Vagina (tissue), 2 donors: Measurements from ENCODE around the gene SAMHD1. TPM values are rescaled to one million over a fixed set of nuclear protein-coding genes. Genes with fewer than 3 reads are reported as not detected.

Source experiments
- DNase-seq, 2 donors: peaks; one replicate each; pipeline ENCODE4 v3.0.0-alpha.2; 2017; ENCODE audit errors: extremely low spot score in 2 of 2
- H3K27ac ChIP-seq: fragments of 200-600 bp; sonication (generic); one replicate; pipeline ENCODE4 v1.5.1; 2019
- H3K27me3 ChIP-seq: fragments of 200-600 bp; sonication (generic); one replicate; pipeline ENCODE4 v1.5.1; 2019
- H3K36me3 ChIP-seq, 2 donors: fragments of 200-600 bp; sonication (generic); one replicate each; pipeline ENCODE4 v1.5.1; 2017 to 2019
- H3K4me1 ChIP-seq: fragments of 200-600 bp; sonication (generic); one replicate; pipeline ENCODE4 v1.5.1; 2019
- H3K4me3 ChIP-seq, 2 donors: fragments of 200-600 bp; sonication (generic); 1 replicate in 1 of 2; 2 replicates in 1 of 2; pipeline ENCODE4 v1.5.1; 2016 to 2019
- H3K9me3 ChIP-seq: fragments of 200-600 bp; sonication (generic); one replicate; pipeline ENCODE4 v1.5.1; 2019
- POLR2A ChIP-seq, 2 donors: fragments of 450-650 bp; IDR thresholded peaks; one replicate each; pipeline ENCODE4 v1.6.1; 2017; ENCODE audit warnings: antibody characterized with exemption in 2 of 2, mild to moderate bottlenecking in 2 of 2, moderate library complexity in 2 of 2
- POLR2AphosphoS5 ChIP-seq, 2 donors: sonication (generic); formaldehyde crosslinking; IDR thresholded peaks; one replicate each; pipeline ENCODE4 v1.9.0; 2017; ENCODE audit warnings: antibody characterized with exemption in 2 of 2, mild to moderate bottlenecking in 2 of 2, low read depth in 1 of 2; ENCODE audit not compliant: insufficient read depth in 1 of 2
- intact Hi-C: fragments of 100-400 bp; cut with DNase I; formaldehyde crosslinking; loops from one replicate; pipeline ENCODE4 v1.15.1; 2023
- total RNA-seq: library from RNA; depleted of rRNA; stranded (reverse); fragments of >200 nt; gene quantifications from one replicate; pipeline ENCODE4 v1.2.3, GENCODE V29; 2016
- TF ChIP-seq, protein P1 (sequence below), 3 experiments: fragments of 450-650 bp in 2 of 3; fragments of 200-600 bp in 1 of 3; sonication (generic) in 1 of 3; IDR thresholded peaks; one replicate each; pipeline ENCODE4 v1.5.1; 2017 to 2019; ENCODE audit warnings: antibody characterized with exemption in 3 of 3, mild to moderate bottlenecking in 2 of 3, moderate library complexity in 2 of 3

Gene SAMHD1
- total RNA-seq, 1 donor from 2014 or later: 142 TPM

DNA sequence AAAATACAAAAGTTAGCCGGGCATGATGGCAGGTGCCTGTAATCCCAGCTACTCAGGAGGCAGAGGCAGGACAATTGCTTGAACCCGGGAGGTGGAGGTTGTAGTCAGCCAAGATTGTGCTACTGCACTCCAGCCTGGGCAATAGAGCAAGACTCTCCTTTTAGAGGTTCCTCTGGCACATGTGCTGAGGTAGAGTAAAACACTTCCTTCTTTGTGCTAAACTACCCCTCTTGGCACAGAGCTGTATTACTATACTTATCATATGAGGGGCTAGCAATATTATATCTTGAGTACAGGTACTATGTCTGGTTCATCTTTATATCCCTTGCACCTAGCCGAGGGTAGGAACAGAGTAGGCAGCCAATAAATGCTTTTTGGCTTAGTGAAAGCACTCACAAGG lies 40.2 kb upstream of the SAMHD1 start:
- no peak for DNase-seq
- no peaks in the 10 kb centered on the region for H3K27me3 ChIP-seq
- intact Hi-C loops: no loop called here
- TF ChIP-seq, protein P1, sequence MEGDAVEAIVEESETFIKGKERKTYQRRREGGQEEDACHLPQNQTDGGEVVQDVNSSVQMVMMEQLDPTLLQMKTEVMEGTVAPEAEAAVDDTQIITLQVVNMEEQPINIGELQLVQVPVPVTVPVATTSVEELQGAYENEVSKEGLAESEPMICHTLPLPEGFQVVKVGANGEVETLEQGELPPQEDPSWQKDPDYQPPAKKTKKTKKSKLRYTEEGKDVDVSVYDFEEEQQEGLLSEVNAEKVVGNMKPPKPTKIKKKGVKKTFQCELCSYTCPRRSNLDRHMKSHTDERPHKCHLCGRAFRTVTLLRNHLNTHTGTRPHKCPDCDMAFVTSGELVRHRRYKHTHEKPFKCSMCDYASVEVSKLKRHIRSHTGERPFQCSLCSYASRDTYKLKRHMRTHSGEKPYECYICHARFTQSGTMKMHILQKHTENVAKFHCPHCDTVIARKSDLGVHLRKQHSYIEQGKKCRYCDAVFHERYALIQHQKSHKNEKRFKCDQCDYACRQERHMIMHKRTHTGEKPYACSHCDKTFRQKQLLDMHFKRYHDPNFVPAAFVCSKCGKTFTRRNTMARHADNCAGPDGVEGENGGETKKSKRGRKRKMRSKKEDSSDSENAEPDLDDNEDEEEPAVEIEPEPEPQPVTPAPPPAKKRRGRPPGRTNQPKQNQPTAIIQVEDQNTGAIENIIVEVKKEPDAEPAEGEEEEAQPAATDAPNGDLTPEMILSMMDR (IDR thresholded peaks at IDR 0.05): no peak
- no peak for TF ChIP-seq POLR2AphosphoS5 (IDR thresholded peaks at IDR 0.05; ENCODE audit: insufficient read depth in 1 of 2, low read depth in 1 of 2)
- no peak for TF ChIP-seq POLR2A (IDR thresholded peaks at IDR 0.05)
- no peaks in the 10 kb centered on the region for H3K36me3 ChIP-seq
- H3K27ac ChIP-seq: no peak overlapping the region
- no peaks in the 10 kb centered on the region for H3K4me1 ChIP-seq
- no peak overlapping the region for H3K4me3 ChIP-seq
- H3K9me3 ChIP-seq: no peaks in the 10 kb centered on the region

GRCh38 chr20:36989797-36990196 lies 38.3 kb upstream of the SAMHD1 start:
- H3K27me3 ChIP-seq: no peaks in the 10 kb centered on the region
- TF ChIP-seq, protein P1 (IDR thresholded peaks at IDR 0.05): no peak
- no peak for TF ChIP-seq POLR2A (IDR thresholded peaks at IDR 0.05)
- TF ChIP-seq POLR2AphosphoS5 (IDR thresholded peaks at IDR 0.05; ENCODE audit: insufficient read depth in 1 of 2, low read depth in 1 of 2): no peak

DNA sequence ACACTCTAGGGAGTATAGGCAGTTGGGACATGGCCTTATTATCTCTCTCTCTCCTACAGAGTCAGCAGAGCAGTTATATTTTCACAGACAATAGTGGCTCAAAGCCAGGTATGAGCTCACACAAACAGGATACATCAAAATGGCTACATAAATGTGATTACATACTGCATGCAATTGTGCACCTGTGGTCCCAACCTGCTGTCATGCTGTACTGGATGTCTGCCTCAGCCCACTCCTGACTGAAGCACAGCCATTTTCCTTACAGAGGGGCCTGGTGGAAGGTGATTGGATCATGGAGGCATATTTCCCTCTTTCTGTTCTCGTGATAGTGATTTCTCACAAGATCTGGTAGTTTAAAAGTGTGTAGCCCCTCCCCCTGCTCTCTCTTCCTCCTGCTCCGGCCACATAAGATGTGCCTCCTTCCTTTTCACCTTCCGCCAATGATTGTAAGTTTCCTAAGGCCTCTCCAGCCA lies 37.0 kb upstream of the SAMHD1 start:
- no peak for DNase-seq
- H3K9me3 ChIP-seq: no peaks in the 10 kb centered on the region
- H3K27ac ChIP-seq: no peak overlapping the region
- H3K27me3 ChIP-seq: no peaks in the 10 kb centered on the region
- TF ChIP-seq, protein P1 (IDR thresholded peaks at IDR 0.05): no peak
- no peak overlapping the region for H3K4me3 ChIP-seq
- H3K36me3 ChIP-seq: no peaks in the 10 kb centered on the region
- no peaks in the 10 kb centered on the region for H3K4me1 ChIP-seq
- intact Hi-C loops: no loop called here

More at GRCh38 chr20:36989797-36990196, 38.3 kb upstream of the SAMHD1 start:
- Histone ChIP-seq H3K4me1 (no peaks in the 10 kb centered on the region), H3K27ac (no peak overlapping the region), H3K36me3 (no peaks in the 10 kb centered on the region), H3K9me3 (no peaks in the 10 kb centered on the region), H3K4me3 (no peak overlapping the region)
- no peak for DNase-seq
- intact Hi-C loops: no loop called here

GRCh38 chr20:36984257-36984638 lies 32.7 kb upstream of the SAMHD1 start:
- H3K27ac ChIP-seq: no peak overlapping the region
- no peaks in the 10 kb centered on the region for H3K4me1 ChIP-seq
- H3K27me3 ChIP-seq: no peaks in the 10 kb centered on the region
- no peaks in the 10 kb centered on the region for H3K9me3 ChIP-seq
- no peaks in the 10 kb centered on the region for H3K36me3 ChIP-seq
- TF ChIP-seq, protein P1 (IDR thresholded peaks at IDR 0.05): no peak
- TF ChIP-seq POLR2AphosphoS5 (IDR thresholded peaks at IDR 0.05; ENCODE audit: insufficient read depth in 1 of 2, low read depth in 1 of 2) (no peak), POLR2A (IDR thresholded peaks at IDR 0.05) (no peak)
- H3K4me3 ChIP-seq: no peak overlapping the region
- intact Hi-C loops: no loop called here
- no peak for DNase-seq

DNA sequence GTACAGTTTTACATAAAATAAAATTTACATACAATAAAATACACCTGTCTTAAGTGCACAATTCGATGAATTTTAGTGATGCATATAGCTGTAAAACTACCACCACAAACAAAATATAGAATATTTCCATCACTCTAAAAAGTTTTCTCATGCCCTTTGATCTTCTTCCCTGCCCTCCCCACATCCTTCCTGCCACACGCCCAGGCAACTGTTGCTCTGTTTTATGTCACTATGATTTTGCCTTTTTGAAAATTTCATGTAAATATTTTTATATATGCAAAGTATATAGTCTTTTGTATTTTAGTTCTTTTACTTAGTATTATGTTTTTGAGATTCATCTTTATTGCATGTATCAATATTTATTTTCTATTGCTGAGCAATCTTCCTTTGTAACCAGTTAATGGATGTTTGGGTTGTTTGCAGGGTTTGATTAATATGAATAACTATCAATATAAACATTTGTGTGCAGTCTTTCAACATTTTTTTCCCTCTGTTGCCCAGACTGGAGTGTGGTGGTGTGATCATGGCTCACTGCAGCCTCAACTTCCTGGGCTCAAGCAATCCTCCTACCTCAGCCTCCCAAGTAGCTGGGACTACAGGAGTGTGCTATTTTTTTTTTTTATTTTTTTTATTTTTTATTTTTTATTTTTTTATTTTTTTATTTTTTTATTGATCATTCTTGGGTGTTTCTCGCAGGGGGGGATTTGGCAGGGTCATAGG lies 23.8 kb upstream of the SAMHD1 start:
- H3K27ac ChIP-seq: no peak overlapping the region
- TF ChIP-seq POLR2A (IDR thresholded peaks at IDR 0.05): no peak
- no peak for TF ChIP-seq POLR2AphosphoS5 (IDR thresholded peaks at IDR 0.05; ENCODE audit: insufficient read depth in 1 of 2, low read depth in 1 of 2)
- TF ChIP-seq, protein P1 (IDR thresholded peaks at IDR 0.05): no peak
- no peaks in the 10 kb centered on the region for H3K9me3 ChIP-seq
- no peaks in the 10 kb centered on the region for H3K36me3 ChIP-seq
- intact Hi-C loops: no loop called here
- H3K4me3 ChIP-seq: no peak overlapping the region
- no peaks in the 10 kb centered on the region for H3K27me3 ChIP-seq
- no peak for DNase-seq
- no peaks in the 10 kb centered on the region for H3K4me1 ChIP-seq
